Cortex of kidney (tissue), 1 donor: ENCODE measurements around the gene MYH10.
"Not testable (repeated sequence)": the region's sequence is repeated elsewhere in the genome, so short reads cannot be mapped to it uniquely, and the experiment has no call there.

Source experiments
- DNase-seq: peaks from one replicate; lab custom pipeline; 2025; lab: John Stamatoyannopoulos, UW

Gene MYH10

DNA sequence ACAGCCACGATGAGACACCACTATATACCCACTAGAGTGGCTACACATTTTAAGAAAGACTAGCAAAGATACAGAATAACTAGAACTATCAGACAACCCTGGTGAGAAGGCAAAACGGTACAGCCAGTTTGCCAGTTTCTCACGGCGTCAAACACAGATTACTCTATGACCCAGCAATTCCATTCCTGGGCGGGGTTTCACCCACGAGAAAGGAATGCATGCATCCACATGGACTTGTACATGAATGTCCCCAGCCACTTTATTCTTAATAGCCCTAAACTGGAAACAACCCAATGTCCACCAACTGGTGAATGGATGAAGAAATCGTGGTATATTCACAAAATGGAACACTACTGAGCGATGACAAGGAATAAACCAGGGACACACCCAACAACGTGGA, 74.5 kb downstream of the MYH10 start:
- no peak for DNase-seq

- DNase-seq, result no peak
These were observed 75.5 kb downstream of the MYH10 start for GRCh38 chr17:8555062-8555461.

GRCh38 chr17:8552577-8553320, 77.8 kb downstream of the MYH10 start:
- no peak for DNase-seq

- DNase-seq, result no peak
These were observed 87.7 kb downstream of the MYH10 start for GRCh38 chr17:8542599-8543502.

GRCh38 chr17:8539976-8540375, 90.5 kb downstream of the MYH10 start:
- DNase-seq, result not testable (repeated sequence)

DNA sequence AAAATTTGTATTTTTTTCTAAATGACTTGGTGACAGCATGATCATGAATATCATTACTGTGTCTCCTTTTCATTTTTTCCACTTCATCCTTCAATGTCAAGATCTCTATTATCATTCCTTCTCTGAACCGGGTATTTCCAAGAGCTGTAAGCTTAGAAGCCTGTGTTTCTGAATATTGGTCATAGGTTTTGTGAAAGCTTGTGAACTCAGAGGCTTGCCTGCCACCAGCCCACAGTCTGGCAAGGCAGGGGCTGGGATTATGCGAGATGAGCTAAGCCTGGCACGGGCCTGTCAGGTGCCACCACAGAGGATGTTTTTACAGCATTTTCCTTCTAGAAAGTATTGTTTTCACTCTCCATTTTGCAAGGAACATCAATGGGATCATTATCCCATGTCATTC, 92.8 kb downstream of the MYH10 start:
- DNase-seq, result no peak

DNA sequence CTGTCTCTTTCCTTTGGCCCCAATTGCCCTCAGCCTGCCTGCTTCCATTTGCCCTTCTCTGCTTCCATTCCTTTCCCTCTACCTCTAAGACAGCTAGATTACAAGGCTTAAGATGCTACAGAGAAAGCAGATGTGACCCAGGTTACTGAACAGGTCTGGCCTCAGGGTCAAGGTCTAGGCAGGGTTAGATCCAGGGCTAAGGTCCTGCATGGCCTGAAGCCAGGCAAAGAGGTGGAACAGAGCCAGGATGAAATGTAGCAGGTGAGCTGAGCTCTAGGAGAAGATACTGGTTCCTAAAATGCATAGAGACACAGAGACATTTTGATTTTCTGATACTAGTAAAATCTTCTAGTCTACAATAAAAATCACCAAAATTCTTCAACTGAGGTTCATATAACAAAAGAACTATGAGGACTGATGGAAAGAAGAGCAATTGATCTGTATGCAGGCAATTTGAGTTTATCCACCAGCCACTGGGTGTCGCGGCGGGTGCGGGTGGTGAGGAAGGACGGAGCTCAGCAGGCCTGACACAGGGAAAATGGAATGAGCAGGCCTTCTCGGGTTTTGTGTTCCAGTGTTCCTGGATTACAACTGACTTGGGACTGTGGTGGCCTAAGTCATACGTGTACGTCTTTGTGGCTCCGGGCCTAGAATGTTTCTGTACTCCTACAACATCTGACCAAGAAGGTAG, 95.9 kb downstream of the MYH10 start:
- DNase-seq, result no peak

- no peak for DNase-seq
These were observed 98.5 kb downstream of the MYH10 start for GRCh38 chr17:8532021-8532420.

GRCh38 chr17:8522577-8522976, 107.9 kb downstream of the MYH10 start:
- DNase-seq, result no peak

- DNase-seq, result no peak
These were observed 109.5 kb downstream of the MYH10 start for GRCh38 chr17:8520981-8521380.

DNA sequence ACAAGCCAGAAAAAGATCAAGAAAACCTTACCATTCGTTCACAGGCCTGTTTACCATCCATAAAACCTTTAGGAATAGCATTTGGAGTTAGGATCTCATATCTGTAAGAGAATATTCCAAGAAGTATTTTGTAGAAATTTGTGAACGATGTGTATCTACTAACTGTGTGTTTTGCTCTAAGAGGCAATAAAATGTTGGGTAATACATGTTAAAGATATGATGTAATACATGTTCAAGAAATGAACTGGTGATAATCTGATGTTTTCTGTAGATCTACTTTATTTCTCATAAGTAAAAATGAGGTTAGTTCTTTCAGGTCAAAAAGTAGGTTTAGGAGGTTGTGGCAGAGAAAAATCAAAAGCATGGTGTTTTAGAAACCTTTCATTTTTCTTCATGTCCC, 111.7 kb downstream of the MYH10 start:
- no peak for DNase-seq

DNA sequence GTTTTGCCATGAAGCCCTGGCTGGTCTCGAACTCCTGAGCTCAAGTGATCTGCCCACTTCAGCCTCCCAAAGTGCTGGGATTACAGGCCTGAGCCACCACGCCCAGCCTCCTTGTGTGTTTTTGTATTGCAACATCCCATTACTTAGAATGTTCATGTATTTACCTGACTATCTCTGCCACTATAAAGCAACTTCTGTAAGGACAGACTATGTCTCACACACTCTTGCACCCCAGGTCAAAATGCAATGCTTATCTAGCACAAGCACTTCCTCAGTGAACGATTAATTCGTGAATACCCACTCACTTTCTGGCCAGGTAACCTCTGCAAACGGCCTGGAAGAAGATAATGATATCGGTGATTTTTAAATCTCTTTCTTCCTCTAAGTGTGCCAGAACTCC, 112.2 kb downstream of the MYH10 start:
- DNase-seq, result no peak

GRCh38 chr17:8514801-8515200, 115.7 kb downstream of the MYH10 start:
- no peak for DNase-seq

DNA sequence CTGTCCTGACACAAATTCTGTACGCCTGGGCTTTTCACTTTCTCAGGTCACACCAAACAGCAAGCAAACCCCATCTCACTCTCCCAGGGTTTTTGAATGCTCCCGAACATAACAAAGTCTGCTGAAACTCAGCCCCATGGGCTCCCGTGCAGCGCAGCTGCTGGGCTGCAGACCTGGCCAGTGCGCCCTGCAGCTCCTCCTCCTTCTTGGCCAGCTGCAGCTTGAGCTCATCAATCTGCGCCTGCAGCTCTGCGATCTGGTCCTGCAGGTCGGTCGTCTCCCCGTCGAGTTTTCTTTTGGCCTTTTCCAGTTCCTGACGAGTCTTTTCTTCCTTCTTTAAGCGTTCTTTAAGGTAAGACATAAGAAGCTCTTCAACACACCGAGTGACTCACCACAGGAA, 124.4 kb downstream of the MYH10 start:
- no peak for DNase-seq

DNA sequence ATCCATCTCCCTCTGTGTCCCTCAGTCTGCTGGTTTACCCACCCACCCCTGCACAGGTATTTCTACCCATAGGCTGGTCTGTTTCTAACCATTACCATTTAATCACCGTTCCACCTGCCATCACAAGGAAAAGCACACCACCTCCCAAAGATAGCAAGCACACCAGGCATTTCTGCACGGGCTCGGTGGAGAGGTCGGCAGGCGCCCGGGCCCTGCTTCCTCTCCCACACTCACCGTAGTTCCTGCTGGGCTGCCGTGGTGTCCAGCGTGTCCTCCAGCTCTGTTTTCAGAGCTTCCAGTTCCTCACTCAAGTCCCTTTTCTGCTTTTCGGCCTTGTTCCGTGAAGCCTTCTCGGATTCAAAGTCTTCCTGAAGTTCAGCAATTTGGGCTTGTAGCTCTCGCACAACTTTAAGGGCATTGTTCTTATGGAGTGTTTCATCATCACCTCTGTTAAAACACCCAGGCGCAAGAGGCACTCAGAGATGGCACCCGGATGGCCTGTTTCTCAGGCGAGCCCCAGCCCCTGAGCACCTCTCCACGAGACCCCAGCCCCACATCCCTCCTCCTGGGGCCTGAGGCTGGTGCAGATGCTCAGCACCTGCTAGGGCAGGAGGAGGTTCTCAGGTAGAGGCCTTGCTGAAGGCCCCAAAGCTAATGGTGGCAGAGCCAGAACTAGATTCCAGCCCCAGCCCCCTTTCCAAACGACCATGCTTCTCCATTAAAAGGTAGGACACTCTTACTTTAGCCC, 125.9 kb downstream of the MYH10 start:
- DNase-seq, result no peak

DNA sequence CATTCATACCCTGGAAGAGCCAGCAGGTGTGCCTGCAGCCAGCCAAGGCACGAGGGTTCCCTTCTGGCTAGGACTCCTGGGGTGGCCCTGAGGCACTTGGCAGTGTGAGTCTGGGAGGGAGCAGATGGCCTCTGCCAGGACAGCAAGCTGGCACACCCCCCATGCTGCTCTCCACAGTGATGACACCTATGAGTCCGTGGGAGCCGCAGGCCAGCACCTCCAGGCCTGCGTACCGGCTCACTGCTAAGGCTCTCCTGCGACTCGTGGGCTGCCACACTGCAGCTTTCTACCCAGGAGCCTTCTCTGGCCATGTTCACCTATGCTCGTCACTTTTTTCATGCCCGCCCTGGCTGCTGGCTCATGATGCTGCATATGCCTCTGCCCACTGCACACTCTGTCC, 126.7 kb downstream of the MYH10 start:
- DNase-seq, result no peak

GRCh38 chr17:8503368-8503767, 127.2 kb downstream of the MYH10 start:
- no peak for DNase-seq

- no peak for DNase-seq
These were observed 128.4 kb downstream of the MYH10 start for GRCh38 chr17:8502126-8502525.

DNA sequence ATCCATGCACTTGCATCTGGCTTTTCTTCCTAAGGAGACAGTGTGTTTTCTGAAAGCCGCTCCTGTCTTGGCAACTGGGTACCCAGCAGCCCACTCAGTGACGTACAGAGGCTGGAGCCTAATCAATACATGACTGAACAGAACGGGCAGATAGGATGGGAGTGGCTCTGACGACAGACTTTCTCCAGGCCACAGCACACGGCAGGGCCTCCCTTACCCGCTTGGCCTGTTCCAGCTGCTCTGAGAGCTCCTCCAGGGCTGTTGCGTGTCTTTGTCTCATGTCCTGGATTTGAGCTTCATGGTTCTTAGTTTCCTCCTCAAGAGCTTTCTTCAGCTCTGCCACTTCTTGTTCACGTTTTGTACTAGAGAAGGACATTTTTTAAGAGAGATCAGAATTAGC, 129.9 kb downstream of the MYH10 start:
- no peak for DNase-seq

DNA sequence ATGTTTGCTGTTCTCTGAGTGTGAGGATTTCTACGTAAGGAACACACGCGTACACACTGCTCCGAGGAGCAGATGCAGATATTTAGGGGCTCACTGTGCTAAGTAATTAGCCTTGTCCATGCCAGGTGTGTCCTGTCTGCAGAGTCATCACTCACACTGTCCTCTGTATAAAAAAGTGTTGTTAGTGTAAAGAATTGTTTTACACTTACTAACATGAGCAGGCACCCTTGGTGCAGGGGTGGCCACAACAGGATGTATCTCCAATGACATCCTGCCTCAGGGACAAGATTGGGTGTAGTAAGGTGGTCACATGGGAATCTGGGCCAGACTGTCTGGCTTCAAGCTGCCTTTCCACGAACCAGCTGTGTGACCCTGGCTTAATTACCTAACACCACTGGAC, 130.9 kb downstream of the MYH10 start:
- no peak for DNase-seq

DNA sequence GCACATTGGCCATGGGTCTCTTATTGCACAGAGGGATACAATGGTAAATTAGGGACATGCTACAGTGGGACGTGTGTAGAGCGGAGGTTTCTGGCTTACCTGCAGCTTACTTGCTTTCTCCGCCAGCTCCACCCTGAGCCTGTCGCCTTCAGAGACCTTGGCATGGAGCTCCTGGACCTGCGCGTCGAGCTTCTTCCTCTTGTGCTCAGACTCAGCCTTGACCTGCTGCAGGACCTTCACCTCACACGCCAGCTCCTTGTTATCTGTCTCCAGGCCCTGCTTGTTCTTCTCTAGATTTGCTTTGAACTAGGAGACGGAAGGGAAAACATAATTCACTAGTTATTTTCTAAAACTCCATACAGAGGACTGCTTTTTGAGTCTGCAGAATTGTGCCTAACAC, 131.4 kb downstream of the MYH10 start:
- no peak for DNase-seq

DNA sequence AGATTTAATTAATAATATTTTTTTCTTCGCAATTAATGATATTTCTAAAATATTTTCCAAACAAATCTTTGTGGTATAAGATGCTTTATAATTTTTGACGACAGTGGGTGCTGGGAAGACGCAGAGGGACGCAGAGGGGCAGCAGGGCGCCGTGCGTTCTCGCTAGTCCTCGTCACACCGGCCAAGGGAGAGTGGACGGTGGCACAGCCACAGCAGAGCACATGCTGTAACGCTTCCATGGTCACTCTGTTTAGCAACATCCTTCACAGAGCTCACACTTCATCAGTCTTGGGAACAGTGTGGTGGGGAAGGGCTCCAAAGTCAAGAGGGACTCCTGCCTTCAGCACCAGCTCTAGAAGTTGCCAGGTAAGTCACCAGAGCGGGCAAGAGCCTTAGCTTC, 134.4 kb downstream of the MYH10 start:
- DNase-seq, result no peak
